GM10248 (cell line): Measurements from ENCODE around the gene ZBTB46.
"Not testable (repeated sequence)": the region's sequence is repeated elsewhere in the genome, so short reads cannot be mapped to it uniquely, and the experiment has no call there.

Experiments used
- CTCF ChIA-PET: fragments of 300-600 bp; sonication (Branson Sonifier 250); formaldehyde crosslinking; extraction: SDS; loops from one replicate; lab custom pipeline; 2021; ENCODE audit warnings: antibody characterized with exemption; lab: Yijun Ruan, JAX
- POLR2A ChIA-PET: fragments of 350-650 bp; sonication (Branson Sonifier 250); formaldehyde crosslinking; extraction: SDS; loops from one replicate; lab custom pipeline; 2020; ENCODE audit warnings: antibody characterized with exemption; lab: Yijun Ruan, JAX
- DNase-seq: peaks from one replicate; pipeline ENCODE4 v3.0.0; 2012; ENCODE audit errors: extremely low spot score
- CTCF ChIP-seq: IDR thresholded peaks from 2 replicates; pipeline ENCODE4 v1.5.1; 2012; ENCODE audit warnings: mild to moderate bottlenecking, low read depth; ENCODE audit errors: extremely low read depth, missing control alignments, control extremely low read depth

The ZBTB46 gene

GRCh38 chr20:63868264-63868663 is 37.2 kb upstream of the ZBTB46 start:
- CTCF ChIA-PET, result interaction anchor here (0.7 to 1.0 kb wide), 2 partner anchors 253 to 378 kb away, joined by 3 to 4 read pairs; no protein-coding TSS in a partner anchor
- TF ChIP-seq CTCF, result no peak
- DNase-seq, result no peak
- POLR2A ChIA-PET, result no interaction called here

DNA sequence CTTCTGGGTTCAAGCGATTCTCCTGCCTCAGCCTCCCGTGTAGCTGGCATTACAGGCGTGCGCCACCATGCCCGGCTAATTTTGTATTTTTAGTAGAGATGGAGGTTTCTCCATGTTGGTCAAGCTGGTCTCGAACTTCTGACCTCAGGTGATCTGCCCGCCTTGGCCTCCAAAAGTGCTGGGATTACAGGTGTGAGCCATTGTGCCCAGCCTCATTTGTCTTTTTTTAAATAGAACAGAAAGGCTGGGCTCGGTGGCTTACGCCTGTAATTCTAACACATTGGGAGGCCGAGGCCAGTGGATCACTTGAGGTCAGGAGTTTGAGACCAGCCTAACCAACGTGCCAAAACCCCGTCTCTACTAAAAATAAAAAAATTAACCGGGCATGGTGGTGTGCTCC is 36.0 kb upstream of the ZBTB46 start:
- DNase-seq, POLR2A ChIA-PET: not testable (repeated sequence)
- CTCF ChIA-PET, result interaction anchor here (1.4 kb wide), 1 partner anchor 25 kb away, joined by 5 read pairs; no protein-coding TSS in a partner anchor

DNA sequence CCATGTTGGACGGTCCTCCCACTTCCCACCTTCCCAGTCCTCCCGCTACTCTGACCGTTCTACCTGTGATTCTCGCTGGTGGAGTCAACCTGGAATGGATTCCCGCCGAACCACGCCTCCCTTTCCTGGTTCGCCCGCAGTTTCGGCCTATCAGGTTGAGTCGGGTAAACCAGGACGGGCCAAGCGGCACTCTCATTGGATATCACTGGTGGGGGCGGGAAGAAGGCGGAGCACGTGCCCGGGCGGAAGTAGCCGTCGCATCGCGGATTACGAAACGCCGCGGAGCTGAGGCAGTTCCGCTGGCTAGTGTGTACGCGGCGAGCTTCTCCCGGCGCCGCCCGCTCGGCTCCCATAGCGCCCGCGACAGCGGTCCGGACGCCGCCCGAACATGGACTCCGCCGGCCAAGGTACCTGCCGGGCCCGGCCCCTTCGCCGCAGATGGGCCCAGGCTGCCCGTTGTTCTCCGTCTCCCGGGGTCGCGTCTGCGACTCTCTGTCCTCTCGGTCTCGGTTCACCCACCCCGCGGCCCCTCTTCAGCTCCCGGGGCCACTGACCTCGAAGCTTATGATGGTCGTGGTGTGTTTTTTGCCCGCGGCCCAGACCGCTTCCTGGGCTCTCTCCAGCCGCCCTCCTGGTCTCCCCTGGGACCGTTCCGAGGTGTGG is 34.0 kb upstream of the ZBTB46 start, which contains the start of gene TPD52L2:
TPD52L2 (plus strand) TSS at position 293 of the 663 bp plus-strand sequence; CDS start at position 389, 96 bp downstream.
- DNase-seq, result peak; percentile 97
- ChIA-PET CTCF (interaction anchor here (0.8 to 4.7 kb wide), 27 partner anchors 11 to 336 kb away, joined by 3 to 33 read pairs (median 3); partner anchors contain the start of gene PTK6), POLR2A (interaction anchor here (0.5 to 1.6 kb wide), 9 partner anchors 9 to 224 kb away, joined by 3 to 5 read pairs (median 3); no protein-coding TSS in a partner anchor)
- no peak for TF ChIP-seq CTCF

DNA sequence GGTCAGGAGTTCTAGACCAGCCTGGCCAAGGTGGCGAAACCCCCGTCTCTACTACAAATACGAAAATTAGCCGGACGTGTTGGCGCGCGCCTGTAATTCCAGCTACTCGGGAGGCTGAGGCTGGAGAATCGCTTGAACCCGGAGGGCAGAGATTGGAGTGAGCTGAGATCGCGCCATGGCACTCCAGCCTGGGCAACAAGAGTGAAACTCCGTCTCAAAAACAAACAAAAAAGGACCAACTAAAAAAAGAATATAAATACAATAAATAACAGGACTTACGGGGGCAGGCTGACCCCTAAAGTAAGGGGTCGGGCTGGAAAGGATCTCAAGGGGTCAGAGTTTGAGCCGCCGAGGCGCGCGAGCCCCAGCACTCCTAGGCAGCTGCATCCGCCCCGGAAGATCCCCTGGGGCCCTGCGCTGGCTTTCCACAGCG is 33.5 kb upstream of the ZBTB46 start:
- DNase-seq, result no peak
- no peak for TF ChIP-seq CTCF
- POLR2A ChIA-PET, result interaction anchor here (0.6 to 1.6 kb wide), 7 partner anchors 9 to 223 kb away, joined by 3 to 5 read pairs (median 3); no protein-coding TSS in a partner anchor
- CTCF ChIA-PET, result interaction anchor here (0.8 to 4.7 kb wide), 22 partner anchors 11 to 336 kb away, joined by 3 to 33 read pairs (median 4); partner anchors contain the start of gene PTK6

GRCh38 chr20:63863798-63864544 is 32.9 kb upstream of the ZBTB46 start:
- ChIA-PET POLR2A (interaction anchor here (1.2 to 1.6 kb wide), 3 partner anchors 10 to 16 kb away, joined by 3 to 4 read pairs (median 3); no protein-coding TSS in a partner anchor), CTCF (interaction anchor here (0.6 to 4.7 kb wide), 25 partner anchors 9 to 335 kb away, joined by 3 to 33 read pairs (median 4); partner anchors contain the start of genes PTK6 and RTEL1)
- TF ChIP-seq CTCF, result peak; percentile 94
- DNase-seq, result peak; percentile 92

DNA sequence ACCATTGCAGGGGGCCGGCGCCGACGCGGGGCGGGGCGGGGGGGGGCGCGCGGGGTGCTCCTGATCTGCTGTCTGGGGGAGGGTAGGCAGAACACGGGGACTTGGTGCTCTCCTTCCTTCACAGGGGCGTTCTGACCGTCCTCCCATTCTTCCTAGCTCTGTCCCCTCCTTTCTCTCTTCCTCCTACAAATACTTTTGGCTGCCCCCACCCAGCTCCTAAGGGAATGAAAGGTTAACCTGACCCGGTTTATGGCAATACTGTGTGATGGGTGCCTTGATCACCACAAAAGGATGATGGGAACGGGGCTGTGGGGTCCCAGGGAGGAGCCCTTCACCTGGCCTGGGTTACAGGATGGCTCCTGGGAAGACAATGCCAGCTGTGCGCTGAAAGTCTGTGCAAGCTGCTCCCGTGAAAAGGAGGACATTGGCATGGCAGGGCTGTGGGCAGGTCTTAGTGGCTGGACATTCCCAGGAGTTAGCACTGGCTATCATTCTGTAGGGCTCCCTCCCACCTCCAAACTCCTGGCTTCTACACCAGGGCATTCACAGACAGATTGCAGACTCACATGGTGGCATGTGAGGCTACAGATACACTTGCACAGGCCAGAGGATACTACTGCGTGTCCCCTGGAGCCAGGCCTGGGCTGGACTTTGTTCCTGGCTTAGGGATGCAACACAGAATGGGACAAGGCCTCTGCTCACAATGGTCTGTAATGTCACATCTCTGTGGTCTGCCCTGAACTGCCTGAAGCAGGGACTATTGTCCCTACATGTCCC is 32.1 kb upstream of the ZBTB46 start:
- ChIA-PET POLR2A (interaction anchor here (0.6 kb wide), 1 partner anchor 177 kb away, joined by 3 read pairs; no protein-coding TSS in a partner anchor), CTCF (interaction anchor here (0.6 to 4.7 kb wide), 22 partner anchors 8 to 334 kb away, joined by 3 to 33 read pairs (median 4); partner anchors contain the start of genes ARFRP1, PTK6, RTEL1 and ZGPAT)
- TF ChIP-seq CTCF, result no peak
- DNase-seq, result no peak
